Measurements from ENCODE around the gene PITRM1.

GRCh38 chr10:3194871-3195270 lies 22.3 kb upstream of the PITRM1 start:
- no peak for TF ChIP-seq REST (IDR thresholded peaks at IDR 0.05)
- TF ChIP-seq POLR2A (IDR thresholded peaks at IDR 0.05; ENCODE audit: low read length), result no peak
- TF ChIP-seq CTCF (IDR thresholded peaks at IDR 0.05), result no peak
- TF ChIP-seq TP53 (CRISPR knock-in tag; IDR thresholded peaks at IDR 0.05), result no peak
- no peak for TF ChIP-seq CEBPB (IDR thresholded peaks at IDR 0.05)
